Stimulated activated CD8-positive, alpha-beta memory T cell treated with anti-CD3 and anti-CD28 coated beads, Interleukin-15, amount 100 ng/mL, for 48 hours (primary cell): ENCODE results near the gene HSD11B1.
"Not testable (repeated sequence)": the region's sequence is repeated elsewhere in the genome, so short reads cannot be mapped to it uniquely, and the experiment has no call there.

Experiments
- DNase-seq, 2 donors: peaks; one replicate each; pipeline ENCODE4 v3.0.0-alpha.2; 2020; ENCODE audit warnings: low read depth in 2 of 2

Gene HSD11B1

DNA sequence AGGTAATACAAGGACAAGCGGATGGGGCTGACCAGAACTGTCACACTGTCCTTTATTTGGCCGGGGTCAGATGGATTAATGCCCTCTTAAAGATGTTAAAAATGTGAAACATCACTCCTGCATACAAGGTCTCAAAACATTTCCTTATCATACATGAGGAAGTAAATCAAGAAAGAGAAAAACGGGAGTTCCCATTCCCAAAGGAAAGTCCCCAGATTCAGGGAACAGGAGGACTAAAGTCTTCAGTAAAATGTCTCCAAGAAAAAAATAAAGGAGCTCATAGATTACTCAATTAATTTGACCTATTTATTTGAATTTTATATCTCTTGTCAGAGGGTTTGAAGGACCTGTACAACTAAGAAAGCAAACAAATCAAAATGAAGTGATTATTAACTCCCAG, 13.4 kb upstream of the HSD11B1 start:
- DNase-seq = no peak

DNA sequence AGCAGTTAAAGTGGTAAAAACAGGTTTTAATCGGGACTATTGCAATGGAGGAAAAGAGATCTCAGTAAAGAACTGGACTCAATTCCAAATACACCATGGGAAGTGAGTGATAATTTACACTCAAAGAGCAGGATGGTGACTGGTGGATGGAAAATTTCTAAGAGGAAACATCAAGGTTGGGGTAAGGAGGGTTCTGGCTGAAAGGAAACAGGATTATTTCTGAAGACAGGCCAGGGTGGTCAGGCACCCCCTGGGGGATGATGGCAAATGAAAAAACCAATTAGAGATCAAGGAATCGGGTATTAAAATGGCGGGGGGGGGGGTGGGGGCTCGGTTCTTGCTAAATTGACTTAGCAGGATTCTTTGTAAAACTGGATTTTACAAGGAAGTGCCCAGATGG, 12.3 kb upstream of the HSD11B1 start:
- no peak for DNase-seq

DNA sequence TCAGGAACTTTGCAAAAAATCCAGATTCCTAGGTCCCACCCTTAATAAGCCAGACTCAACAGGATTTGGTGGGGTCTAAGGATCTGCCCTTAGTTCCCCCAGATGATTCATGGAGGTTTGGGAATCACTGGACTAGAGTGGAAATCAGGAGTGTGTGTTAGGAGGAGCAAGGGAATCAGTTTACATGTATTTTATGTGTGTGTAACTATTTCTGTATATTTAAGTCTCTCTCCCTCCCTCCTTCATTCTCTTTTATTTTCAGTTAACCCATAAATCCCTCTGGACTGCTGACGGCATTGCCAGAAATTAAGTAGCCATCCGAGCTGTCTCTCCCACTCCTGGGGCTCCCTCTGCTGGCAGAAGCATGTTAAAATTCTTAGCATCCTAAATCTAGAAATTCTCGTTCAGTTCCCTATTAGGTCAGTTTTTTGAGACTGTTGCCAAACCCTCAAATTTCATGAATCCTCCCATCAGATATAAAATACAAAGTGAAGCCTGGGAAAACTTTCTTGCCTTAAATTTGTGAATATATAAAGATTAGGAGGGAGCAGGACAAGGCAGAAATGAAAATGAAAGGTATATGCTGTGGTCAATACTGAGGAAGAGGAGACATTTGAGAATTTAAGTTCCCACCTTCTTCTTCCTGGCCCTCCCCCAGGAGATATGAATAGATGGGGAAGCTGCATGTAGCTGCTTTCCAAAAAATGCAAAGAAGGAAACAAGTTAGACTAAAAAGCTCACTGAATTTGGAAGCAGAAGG, 11.7 kb upstream of the HSD11B1 start:
- peak; percentile 37 to 52 for DNase-seq

DNA sequence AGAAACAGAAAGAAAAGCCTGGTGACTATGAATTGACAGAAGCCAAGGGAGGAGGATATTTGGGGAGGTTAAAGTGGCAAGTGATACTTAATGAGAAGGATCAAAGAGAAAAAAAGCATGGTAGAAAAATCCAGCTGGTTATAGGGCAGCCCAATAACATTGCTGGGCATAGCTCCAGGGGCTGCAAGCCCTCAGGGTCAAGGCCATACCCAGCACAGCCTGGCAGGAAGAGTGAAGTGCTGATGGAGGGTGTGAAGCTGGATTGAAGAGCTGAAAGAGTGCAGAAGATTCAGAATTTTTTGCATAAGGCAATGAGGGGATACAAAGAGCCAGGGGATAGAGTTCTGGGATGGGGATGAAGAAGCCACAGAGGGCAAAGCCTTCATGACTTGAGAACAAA, 8.0 kb upstream of the HSD11B1 start:
- DNase-seq = no peak

DNA sequence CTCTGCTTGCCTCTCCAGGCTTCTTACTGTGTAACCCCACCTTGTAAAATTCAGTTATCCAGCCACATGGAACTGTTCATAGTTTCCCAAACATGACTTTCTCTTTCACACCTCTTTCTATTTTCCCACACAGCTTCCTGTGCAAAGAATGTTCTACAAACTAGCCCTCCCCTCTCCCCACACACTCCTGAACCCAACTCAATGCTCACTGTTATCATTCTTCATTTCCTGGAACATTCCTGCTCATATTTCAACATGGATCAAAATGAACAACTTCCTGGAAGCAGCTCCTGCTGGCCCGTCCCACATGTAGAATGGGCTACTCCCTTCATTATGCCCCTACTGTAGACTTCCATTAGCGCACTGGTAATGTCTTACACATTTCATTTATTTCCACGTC, 7.5 kb upstream of the HSD11B1 start:
- no peak for DNase-seq

DNA sequence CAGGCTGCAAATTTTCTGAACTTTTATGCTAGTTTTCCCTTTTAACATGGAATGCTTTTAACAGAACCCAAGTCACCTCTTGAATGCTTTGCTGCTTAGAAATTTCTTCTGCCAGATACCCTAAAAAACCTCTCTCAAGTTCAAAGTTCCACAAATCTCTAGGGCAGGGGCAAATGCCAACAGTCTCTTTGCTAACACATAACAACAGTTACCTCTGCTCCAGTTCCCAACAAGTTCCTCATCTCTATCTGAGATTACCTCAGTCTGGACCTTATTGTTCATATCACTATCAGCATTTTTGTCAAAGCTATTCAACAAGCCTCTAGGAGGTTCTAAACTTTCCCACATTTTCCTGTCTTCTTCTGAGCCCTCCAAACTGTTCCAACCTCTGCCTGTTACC, 4.0 kb upstream of the HSD11B1 start:
- not testable (repeated sequence) for DNase-seq

DNA sequence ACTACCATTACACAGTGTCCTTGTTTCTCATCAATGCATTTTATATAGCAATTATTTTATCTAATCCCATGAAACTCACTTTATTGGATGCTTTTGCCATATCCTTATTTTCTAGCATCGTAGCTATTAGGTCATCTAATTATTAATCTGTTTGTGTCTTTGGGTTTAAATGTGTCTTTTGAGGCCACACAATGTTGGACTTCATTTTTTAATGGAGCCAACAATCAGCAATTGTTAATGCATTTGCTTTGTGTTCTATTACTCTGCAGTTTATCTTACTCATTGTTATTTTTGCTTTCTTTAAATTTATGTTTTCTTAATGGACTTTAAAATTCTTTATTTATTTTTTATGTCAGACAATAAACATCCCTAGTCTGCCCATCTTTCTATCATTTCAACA, 1.8 kb upstream of the HSD11B1 start:
- DNase-seq = no peak

DNA sequence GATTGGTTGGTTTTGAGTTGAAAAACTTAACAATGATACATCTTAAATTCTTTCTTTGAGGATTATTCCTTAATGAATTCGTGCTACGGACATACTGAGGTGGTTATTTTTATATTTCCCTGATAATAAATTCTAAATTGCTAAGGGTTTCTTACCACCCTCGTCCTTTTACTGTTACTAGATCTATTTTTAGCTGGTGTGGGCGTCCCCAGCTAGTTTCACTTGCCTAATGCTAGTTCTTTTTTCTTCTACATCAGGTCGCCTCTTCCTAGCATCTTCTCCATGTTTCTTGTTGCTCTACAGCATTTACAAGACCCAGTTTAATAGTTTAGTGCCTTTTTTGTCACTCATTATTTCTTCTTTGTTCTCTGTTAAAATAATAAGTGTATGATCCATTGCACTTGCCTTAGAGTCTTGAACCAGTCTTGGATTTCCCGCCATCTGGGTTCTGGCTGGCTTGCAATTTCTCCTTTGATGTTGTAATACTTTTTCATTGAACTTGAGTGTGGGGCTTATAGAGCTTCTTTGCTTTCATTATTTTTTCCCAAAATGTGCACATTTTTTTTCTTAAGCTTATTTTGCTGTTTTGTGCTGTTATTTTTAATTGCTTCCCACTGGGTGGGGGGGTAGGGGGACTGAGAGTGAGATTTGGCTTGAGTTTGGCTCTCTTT, 677 bp upstream of the HSD11B1 start:
- no peak for DNase-seq

DNA sequence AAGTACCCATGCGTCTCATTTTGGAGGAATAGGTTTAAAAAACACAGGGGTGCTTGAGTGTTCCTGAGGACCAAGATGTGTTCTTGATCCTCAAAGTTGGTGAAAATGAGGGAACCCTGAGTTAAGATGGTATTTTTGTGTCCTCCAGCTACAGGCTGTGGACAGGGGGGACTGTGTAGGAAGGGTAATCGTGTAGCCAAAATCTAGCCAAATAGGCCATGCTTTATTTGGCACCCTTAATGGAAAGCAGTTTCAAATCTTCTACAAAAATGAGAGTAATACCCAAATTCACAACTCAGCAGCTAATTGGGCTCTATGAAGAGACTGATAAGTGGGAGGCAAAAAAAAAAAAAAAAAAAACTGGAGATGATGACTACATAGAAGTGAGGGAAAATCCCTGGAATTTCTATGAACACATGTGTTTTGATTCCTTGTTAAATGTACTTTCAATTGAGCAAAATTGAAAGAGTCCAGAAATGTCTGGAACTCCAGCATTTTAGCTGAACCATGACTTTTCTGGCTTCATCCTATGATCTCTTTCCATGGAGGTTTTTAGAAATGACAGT, 470 bp downstream of the HSD11B1 start:
- no peak for DNase-seq

DNA sequence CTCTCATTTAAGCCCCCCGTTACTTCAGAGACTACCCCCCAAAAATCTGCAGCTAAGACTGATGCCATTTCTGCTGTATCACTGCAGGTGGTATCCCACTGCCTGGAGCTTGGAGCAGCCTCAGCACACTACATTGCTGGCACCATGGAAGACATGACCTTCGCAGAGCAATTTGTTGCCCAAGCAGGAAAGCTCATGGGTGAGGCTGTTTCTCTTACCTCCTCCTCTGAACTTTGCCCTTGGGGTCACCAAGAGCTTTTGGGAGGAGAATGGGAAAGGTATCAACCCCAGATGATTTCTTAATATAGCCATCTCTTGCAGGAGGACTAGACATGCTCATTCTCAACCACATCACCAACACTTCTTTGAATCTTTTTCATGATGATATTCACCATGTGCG, 2.0 kb downstream of the HSD11B1 start:
- no peak for DNase-seq

DNA sequence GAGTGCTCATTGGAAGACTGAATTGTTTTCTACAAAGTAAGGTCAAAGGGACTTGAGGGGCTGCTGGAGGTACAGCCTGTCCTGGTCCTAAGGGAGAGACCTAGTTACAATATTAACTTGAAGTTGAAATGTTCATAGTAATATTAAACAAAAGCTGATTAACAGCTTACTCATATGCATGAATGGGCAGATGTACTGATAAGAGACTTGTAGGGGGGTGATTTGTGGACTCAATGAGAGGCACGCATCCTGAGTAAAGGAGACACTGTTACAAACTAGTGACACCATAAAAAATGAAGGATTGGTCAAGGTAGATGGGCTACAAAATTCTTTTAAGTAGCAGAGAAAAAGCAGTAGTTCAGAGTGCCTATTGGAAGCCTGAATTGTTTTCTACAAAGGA, 2.7 kb downstream of the HSD11B1 start:
- DNase-seq = no peak

DNA sequence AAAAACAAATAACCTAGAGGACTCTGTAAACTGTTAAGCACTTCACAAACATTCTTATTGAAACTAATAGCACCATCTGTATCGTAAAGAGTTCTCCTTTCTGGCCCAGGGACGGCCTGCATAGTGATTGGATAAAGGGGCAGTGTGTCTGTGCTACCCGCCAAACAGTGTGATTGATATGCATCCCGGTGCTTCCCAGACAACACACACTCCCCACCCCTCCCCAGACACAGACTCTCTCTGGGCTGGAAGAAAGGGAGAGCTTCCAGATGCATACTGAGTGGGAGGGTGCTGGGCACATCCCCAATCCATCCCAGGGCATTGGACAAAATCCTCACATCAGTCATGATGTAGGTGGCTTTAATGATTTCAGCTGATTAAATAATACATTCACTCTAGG, 3.7 kb downstream of the HSD11B1 start:
- no peak for DNase-seq

DNA sequence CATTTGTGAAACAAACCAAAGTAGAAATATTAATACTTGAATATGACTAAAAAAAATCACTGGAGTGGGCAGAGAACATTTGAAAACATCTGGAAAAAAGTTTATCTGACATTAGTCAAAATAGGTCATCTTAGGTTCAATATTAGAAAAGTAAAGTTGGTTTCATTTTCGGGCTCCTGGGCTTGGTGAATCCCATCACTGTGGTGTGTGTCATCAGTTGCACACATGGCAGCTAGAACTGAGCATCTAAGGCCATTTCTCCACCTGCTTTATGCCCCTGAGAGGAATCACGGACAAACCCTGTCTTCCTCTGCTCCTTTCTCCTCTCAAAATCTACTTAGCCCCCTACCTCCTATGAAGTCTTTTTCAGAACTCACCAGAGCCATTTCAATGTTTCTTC, 5.4 kb downstream of the HSD11B1 start:
- no peak for DNase-seq

DNA sequence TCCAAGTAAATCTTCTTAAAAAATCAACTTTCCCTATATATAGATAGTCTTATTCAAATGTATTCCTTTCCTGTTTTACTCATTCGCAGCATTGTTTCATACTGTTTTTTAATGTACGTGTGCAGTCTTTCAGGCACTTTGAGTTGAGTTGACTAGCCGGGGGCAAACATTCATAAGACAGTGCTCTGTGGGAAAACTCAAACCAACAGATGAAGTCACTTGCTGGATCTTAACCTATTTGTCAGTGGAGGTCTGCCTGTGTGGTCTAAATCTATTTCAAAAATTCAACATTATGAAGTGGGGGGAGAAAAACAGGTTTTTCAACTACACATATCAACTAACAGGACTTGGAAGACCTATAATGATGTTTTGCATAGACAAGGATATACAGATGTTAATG, 6.2 kb downstream of the HSD11B1 start:
- no peak for DNase-seq

DNA sequence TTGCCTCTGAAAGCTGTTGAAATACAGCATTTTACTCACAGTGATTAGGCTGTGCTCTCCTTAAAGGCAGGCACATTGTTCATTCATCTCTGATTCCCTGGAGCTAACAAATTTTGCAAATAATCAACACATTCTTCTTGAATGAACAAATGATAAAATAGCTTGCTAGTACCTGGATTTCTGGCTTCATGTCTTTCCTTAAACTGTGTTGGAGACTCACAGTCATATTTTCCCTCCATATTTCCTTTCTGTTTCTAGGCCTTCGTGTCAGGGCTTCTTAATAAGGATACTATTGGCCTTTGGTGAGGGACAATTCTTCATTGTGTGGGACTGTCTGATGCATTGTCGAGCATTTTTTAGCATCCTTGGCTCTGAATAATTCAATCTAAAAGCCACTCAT, 9.7 kb downstream of the HSD11B1 start:
- DNase-seq = no peak

DNA sequence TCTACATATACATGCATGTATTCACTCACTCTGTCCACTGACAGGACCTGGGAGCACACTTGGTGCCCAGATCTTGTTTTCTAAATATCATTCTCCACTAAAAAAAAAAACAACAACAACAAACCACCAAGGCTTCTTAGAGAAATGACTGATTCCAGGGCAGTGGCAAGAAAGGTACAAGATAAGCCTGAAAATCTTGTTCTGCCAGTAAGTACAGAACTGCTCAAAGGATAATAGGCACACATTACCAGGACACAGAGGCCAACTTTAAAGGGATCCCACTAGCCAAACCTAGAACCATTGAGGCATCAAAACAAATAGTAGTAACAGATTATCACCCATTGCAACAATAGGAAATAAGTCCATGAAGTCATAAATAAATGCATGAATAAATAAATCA, 10.7 kb downstream of the HSD11B1 start:
- DNase-seq = no peak

DNA sequence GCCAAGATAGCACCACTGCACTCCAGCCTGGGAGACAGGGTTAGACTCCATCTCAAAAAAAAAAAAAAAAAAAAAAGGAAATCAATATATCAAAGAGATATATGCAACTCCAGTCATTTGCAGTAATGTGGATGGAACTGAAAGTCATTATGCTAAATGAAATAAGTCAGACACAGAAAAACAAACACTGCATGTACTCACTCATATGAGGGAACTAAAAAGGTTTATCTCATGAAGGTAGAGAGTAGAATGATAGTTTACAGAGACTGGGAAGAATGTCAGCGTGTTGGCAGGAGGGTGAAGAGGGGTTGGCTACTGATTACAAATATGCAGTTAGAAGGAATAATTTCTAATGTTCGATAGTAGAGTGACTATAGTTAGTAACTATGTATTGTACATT, 13.2 kb downstream of the HSD11B1 start:
- DNase-seq = no peak

DNA sequence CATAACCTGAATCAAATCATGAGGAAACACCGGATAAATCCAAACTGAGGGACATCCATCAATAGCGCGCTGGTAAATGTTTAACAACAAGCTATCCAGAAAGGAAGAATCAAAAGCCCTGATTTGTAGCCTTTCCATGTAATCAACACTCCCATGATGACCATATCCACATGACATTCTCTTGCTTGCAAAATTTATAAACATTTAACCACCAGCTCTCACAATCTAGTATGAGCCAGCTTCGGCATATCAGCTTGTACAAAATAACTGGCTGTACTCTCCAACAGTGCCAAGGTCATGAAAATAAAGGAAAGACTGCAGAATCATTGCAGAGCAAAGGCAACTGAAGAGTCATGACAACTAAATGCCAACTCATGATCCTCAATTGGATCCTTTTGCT, 15.7 kb downstream of the HSD11B1 start:
- DNase-seq = no peak

DNA sequence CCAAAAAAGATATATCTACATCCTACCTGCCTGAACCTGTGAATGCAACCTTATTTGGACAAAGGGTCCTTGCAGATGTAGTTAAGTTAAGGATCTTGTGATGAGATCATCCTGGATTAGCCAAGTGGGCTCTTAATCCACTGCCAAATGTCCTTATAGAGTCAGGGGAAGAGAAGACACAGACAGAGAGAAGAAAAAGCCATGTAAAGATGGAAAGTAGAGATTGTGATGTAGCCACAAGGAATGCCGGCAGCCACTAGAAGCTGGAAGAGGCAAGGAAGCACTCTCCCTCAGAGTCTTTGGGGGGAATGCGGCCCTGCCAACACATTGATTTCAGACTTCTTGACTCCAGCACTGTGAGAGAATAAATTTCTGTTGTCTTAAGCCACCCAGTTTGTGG, 16.2 kb downstream of the HSD11B1 start:
- DNase-seq = no peak

DNA sequence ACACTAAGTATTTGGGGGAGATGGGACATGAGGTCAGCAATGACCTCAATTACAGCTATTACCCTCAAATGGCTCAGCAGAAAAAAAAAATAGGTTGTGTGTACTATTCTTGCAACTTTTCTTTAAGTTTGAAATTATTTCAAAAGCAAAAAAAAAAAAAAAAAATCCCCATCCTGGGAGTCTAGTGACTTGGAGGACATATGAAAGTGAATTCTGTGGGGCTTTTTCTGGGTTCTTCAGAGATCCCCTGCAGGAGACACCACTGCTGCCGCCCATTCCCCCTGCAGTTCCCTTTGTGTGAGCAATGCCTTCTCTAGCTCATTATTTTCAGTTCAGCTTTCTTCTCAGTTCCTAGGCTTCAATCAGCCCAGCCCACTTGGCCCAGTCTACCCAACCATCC, 16.7 kb downstream of the HSD11B1 start:
- no peak for DNase-seq

DNA sequence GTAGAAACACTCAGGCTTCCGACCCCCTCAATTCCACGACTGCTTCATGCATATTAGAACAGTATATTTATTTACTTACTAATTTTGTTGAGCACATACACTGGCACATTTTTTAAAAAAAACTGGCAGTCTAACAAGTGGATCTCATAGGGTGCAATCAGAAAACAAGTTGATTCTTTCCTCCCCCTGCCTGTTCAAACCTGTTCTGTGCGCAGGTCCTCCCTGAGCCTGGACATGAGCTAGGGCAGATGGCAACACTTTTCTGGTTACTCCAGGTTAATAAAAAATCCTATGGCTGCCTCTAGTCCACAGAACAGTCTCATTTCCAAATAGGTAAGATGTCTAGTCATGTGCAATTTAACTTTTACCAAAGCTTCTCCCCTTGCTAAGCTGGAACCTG, 18.6 kb downstream of the HSD11B1 start:
- DNase-seq = no peak

DNA sequence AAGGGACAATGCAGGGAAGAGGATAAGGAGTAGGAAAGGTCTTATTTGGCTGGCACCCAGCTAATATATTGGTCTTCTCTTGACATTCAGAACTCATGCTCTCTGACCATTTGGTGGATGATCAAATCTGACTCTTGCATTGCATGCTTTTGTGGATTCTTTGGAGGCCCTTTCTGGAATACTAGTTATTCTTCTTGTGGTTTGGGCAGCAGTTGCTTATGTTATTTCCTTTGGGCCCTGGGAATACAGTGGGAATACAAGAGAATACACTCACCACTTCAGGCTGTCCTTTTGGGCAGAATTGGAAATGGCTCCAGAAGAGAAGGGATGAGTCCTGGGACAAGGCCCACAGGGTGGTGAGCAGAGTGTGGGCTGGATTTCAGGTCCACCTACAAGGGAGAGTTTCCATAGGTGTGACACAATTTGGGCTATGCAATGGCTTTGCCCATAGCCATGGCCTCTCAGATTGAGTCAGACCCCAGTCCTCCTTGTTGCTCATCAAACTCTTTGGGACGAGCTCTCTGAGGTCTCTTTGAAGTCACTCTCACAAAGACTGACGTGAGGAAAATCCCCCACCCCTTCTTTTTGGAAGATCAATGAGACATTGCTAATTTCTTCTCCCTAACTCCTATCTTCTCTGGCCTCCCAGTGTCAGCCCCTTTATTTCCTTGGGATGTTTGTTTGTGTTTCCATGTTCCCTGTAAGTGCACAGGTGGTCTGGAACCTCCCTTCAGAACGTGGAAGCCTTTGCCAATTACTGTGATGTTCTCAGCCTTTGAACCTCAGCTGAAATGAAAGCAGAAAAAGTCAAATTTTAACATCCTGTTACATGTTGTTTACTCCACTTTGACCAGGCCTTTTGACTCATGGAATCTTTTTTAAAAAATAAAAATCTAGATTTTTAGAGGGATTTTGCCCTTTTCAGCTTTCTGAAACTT, 19.4 kb downstream of the HSD11B1 start:
- DNase-seq = peak; percentile 45 to 47
